PFSK-1 (cell line): ENCODE data around the gene ZNF83.

Experiments
- FOXP2 ChIP-seq: optimal IDR thresholded peaks from 2 replicates; pipeline ENCODE3; 2011; ENCODE audit warnings: borderline replicate concordance, control low read depth, inconsistent platforms; ENCODE audit not compliant: insufficient read depth; ENCODE audit errors: extremely low read length, extremely low read depth
- POLR2AphosphoS5 ChIP-seq: IDR thresholded peaks from 2 replicates; pipeline ENCODE4 v1.6.1; 2012; ENCODE audit warnings: low read depth, mild to moderate bottlenecking, control low read depth, low read length, moderate library complexity
- SIN3A ChIP-seq: IDR thresholded peaks from 2 replicates; pipeline ENCODE4 v1.6.1; 2012; ENCODE audit warnings: mild to moderate bottlenecking, low read length, moderate library complexity, borderline replicate concordance; ENCODE audit not compliant: insufficient read depth
- TAF1 ChIP-seq: IDR thresholded peaks from 2 replicates; pipeline ENCODE4 v1.6.1; 2012; ENCODE audit warnings: low read length, control low read depth, borderline replicate concordance; ENCODE audit not compliant: insufficient read depth
- TF ChIP-seq, protein P1 (sequence below), 2 experiments: IDR thresholded peaks; 2 replicates each; pipeline versions ENCODE4 v1.6.1 to v1.8.0; 2011 to 2012; ENCODE audit warnings: low read depth in 2 of 2, low read length in 2 of 2, control low read depth in 1 of 2, inconsistent platforms in 1 of 2, mild to moderate bottlenecking in 1 of 2, moderate library complexity in 1 of 2; ENCODE audit not compliant: insufficient read depth in 1 of 2

Gene ZNF83

GRCh38 chr19:52570000-52570861, 67.9 kb downstream of the ZNF83 start, which contains the start of gene ZNF701:
Gene ZNF701, plus strand, starts transcription at chr19:52570287. Its CDS starts 3,861 bp downstream, at chr19:52574148.
- TF ChIP-seq POLR2AphosphoS5, result peak; percentile 72; the same call in 1 of the 2 replicates
- TF ChIP-seq FOXP2, result no peak
- TF ChIP-seq TAF1, result 0 out of 2 replicates have a peak, but pooled peaks have one; percentile 35
- TF ChIP-seq SIN3A, result peak; percentile 23; the same call in 1 of the 2 replicates
- TF ChIP-seq, protein P1, sequence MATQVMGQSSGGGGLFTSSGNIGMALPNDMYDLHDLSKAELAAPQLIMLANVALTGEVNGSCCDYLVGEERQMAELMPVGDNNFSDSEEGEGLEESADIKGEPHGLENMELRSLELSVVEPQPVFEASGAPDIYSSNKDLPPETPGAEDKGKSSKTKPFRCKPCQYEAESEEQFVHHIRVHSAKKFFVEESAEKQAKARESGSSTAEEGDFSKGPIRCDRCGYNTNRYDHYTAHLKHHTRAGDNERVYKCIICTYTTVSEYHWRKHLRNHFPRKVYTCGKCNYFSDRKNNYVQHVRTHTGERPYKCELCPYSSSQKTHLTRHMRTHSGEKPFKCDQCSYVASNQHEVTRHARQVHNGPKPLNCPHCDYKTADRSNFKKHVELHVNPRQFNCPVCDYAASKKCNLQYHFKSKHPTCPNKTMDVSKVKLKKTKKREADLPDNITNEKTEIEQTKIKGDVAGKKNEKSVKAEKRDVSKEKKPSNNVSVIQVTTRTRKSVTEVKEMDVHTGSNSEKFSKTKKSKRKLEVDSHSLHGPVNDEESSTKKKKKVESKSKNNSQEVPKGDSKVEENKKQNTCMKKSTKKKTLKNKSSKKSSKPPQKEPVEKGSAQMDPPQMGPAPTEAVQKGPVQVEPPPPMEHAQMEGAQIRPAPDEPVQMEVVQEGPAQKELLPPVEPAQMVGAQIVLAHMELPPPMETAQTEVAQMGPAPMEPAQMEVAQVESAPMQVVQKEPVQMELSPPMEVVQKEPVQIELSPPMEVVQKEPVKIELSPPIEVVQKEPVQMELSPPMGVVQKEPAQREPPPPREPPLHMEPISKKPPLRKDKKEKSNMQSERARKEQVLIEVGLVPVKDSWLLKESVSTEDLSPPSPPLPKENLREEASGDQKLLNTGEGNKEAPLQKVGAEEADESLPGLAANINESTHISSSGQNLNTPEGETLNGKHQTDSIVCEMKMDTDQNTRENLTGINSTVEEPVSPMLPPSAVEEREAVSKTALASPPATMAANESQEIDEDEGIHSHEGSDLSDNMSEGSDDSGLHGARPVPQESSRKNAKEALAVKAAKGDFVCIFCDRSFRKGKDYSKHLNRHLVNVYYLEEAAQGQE (IDR thresholded peaks at IDR 0.05; ENCODE audit: insufficient read depth in 1 of 2, low read depth in 2 of 2, low read length in 2 of 2), result no peak

DNA sequence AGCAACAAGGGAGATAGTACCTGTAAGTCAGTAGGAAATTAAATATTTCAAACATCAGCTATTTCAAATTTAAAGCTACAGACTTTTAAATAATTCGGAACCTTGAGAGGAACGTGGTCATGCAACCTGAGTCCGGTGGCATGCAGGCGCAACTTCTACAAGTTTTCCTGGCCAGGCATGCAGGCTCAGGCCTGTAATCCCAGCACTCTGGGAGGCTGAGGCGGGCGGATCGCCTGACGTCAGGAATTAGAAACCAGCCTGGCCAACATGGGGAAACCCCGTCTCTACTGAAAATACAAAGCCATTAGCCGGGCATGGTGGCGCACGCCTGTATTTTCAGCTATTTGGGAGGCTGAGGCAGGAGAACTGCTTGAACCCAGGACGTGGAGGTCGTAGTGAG, 70.2 kb downstream of the ZNF83 start:
- TF ChIP-seq SIN3A, result no peak
- TF ChIP-seq, protein P1 (IDR thresholded peaks at IDR 0.05; ENCODE audit: insufficient read depth in 1 of 2, low read depth in 2 of 2, low read length in 2 of 2), result no peak
- TF ChIP-seq FOXP2, result no peak
- no peak for TF ChIP-seq TAF1
- no peak for TF ChIP-seq POLR2AphosphoS5

DNA sequence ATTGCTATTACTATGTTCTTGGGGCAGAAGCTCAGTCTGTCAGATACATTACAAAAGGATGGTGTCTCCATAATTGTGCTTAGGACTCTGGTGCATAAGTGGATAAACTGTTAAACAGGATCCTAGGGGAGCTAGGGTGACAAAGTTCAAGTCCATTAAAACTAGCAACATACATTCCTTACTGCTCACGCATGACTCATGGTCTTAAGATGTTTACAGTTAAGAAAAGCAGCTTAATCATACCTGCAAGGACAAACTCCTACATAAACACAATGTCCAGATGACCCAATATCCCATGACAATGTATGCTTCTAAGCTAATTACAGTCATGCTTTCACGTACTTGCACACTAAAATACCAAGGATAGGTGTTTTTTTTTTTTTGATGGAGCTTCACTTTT, 71.6 kb downstream of the ZNF83 start:
- TF ChIP-seq SIN3A (no peak), TAF1 (no peak), FOXP2 (no peak)

- no peak for TF ChIP-seq TAF1
- TF ChIP-seq POLR2AphosphoS5, result no peak
- TF ChIP-seq SIN3A, result no peak
- TF ChIP-seq FOXP2, result no peak
- TF ChIP-seq, protein P1 (IDR thresholded peaks at IDR 0.05; ENCODE audit: insufficient read depth in 1 of 2, low read depth in 2 of 2, low read length in 2 of 2), result no peak
Observed at GRCh38 chr19:52566121-52566520, 72.0 kb downstream of the ZNF83 start.
